Measurements from ENCODE around the gene RFPL4AL1. TPM values are rescaled to one million over a fixed set of nuclear protein-coding genes. Genes with fewer than 3 reads are reported as not detected.

Gene RFPL4AL1
- total RNA-seq, 4 donors from 2014 or later: not detected

- Histone ChIP-seq H3K4me3 (no peak overlapping the region), H3K36me3 (no peaks in the 10 kb centered on the region), H3K27me3 (peaks cover 51% of the 10 kb centered on the region), H3K9me3 (no peaks in the 10 kb centered on the region), H3K4me1 (no peaks in the 10 kb centered on the region), H3K27ac (no peak overlapping the region)
- 69 to 73% methylated on average over 3 to 12 of the region's 16 CpGs for WGBS, 2 donors (ENCODE audit: low coverage in 1 of 2)
- ATAC-seq: no peak
- TF ChIP-seq CTCF (IDR thresholded peaks at IDR 0.05) (no peak), EP300 (IDR thresholded peaks at IDR 0.05) (no peak), POLR2AphosphoS5 (IDR thresholded peaks at IDR 0.05) (no peak), POLR2A (IDR thresholded peaks at IDR 0.05) (no peak)
Measured at GRCh38 chr19:55778331-55778730, 9.4 kb downstream of the RFPL4AL1 start.

GRCh38 chr19:55781112-55781511 is 12.2 kb downstream of the RFPL4AL1 start:
- Histone ChIP-seq H3K27me3 (peaks cover 43% of the 10 kb centered on the region), H3K4me3 (no peak overlapping the region), H3K36me3 (no peaks in the 10 kb centered on the region), H3K27ac (no peak overlapping the region), H3K9me3 (no peaks in the 10 kb centered on the region), H3K4me1 (no peaks in the 10 kb centered on the region)
- no peak for ATAC-seq
- 61 to 69% methylated on average over 4 to 5 of the region's 5 CpGs for WGBS, 2 donors (ENCODE audit: low coverage in 1 of 2)
- TF ChIP-seq EP300 (IDR thresholded peaks at IDR 0.05) (no peak), CTCF (IDR thresholded peaks at IDR 0.05) (no peak), POLR2A (IDR thresholded peaks at IDR 0.05) (no peak), POLR2AphosphoS5 (IDR thresholded peaks at IDR 0.05) (no peak)

- Histone ChIP-seq H3K36me3 (no peaks in the 10 kb centered on the region), H3K4me1 (no peaks in the 10 kb centered on the region), H3K27ac (no peak overlapping the region), H3K4me3 (no peak overlapping the region), H3K9me3 (no peaks in the 10 kb centered on the region), H3K27me3 (peaks cover 19% of the 10 kb centered on the region)
- WGBS, 2 donors (ENCODE audit: low coverage in 1 of 2): 85 to 92% methylated on average over 7 to 11 of the region's 11 CpGs
- no peak for ATAC-seq
- TF ChIP-seq POLR2A (IDR thresholded peaks at IDR 0.05) (no peak), CTCF (IDR thresholded peaks at IDR 0.05) (no peak), EP300 (IDR thresholded peaks at IDR 0.05) (no peak), POLR2AphosphoS5 (IDR thresholded peaks at IDR 0.05) (no peak)
Measured at GRCh38 chr19:55795021-55795420, 26.1 kb downstream of the RFPL4AL1 start.

GRCh38 chr19:55801416-55801815 is 32.5 kb downstream of the RFPL4AL1 start:
- no peak for ATAC-seq
- H3K36me3 ChIP-seq: no peaks in the 10 kb centered on the region
- peaks cover 0 to 22% (median 0%) of the 10 kb centered on the region in 3 donors for H3K9me3 ChIP-seq
- no peaks in the 10 kb centered on the region for H3K4me1 ChIP-seq
- H3K4me3 ChIP-seq: no peak overlapping the region
- no peak overlapping the region for H3K27ac ChIP-seq
- peaks cover 11% of the 10 kb centered on the region for H3K27me3 ChIP-seq
- no peak for TF ChIP-seq CTCF (IDR thresholded peaks at IDR 0.05)
- no peak for TF ChIP-seq EP300 (IDR thresholded peaks at IDR 0.05)
- no peak for TF ChIP-seq POLR2A (IDR thresholded peaks at IDR 0.05)
- TF ChIP-seq POLR2AphosphoS5 (IDR thresholded peaks at IDR 0.05): no peak
- WGBS, 2 donors (ENCODE audit: low coverage in 1 of 2): 55 to 62% methylated on average over 4 to 7 of the region's 7 CpGs

- no peak for ATAC-seq
- 83 to 86% methylated on average over 2 of the region's 2 CpGs for WGBS, 2 donors (ENCODE audit: low coverage in 1 of 2)
- TF ChIP-seq POLR2A (IDR thresholded peaks at IDR 0.05): no peak
- TF ChIP-seq EP300 (IDR thresholded peaks at IDR 0.05): no peak
- no peak for TF ChIP-seq CTCF (IDR thresholded peaks at IDR 0.05)
- TF ChIP-seq POLR2AphosphoS5 (IDR thresholded peaks at IDR 0.05): no peak
- H3K27me3 ChIP-seq: peaks cover 9% of the 10 kb centered on the region
- H3K4me1 ChIP-seq: no peaks in the 10 kb centered on the region
- H3K4me3 ChIP-seq: no peak overlapping the region
- H3K9me3 ChIP-seq: peaks cover 0 to 25% (median 0%) of the 10 kb centered on the region in 3 donors
- H3K36me3 ChIP-seq: no peaks in the 10 kb centered on the region
- H3K27ac ChIP-seq: no peak overlapping the region
Measured at GRCh38 chr19:55802281-55802680, 33.4 kb downstream of the RFPL4AL1 start.

Data from gastroesophageal sphincter (tissue), 4 donors.